ENCODE results near the gene APP.

The APP gene

DNA sequence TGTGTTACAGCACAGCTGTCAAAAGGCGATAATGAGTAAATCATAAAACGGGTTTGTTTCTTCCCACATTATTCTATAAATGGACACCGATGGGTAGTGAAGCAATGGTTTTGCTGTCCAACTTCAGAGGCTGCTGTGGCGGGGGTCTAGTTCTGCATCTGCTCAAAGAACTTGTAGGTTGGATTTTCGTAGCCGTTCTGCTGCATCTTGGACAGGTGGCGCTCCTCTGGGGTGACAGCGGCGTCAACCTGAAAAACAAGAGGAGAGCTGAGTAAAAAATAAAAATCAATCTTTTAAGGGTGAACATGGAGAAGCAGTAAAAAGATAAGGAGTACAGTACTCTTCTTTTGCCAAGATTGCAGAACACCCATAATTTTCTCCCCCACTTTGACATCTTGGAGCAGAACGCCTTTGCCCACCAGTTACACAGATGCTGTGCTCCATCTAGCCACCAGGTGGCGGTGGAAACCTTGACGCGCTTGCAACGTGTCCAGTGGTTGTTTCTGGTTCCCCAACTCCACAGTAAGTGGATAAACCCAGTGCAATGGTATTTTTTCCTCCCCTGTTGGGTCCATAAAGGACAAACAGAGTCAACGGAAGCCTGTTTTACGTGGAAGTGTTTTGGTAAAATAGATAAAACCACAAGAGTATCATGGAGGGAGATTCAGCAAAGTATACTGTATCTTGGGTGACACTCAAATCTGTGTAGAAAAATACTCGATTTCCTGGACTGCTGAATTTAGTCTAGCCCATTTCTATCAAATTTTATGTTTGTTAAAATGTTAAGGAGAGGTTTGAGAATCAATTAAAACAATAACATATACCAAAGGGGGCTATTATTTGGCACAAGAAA is 288.8 kb downstream of the APP start:
- DNase-seq (ENCODE audit: low read depth in 2 of 2) = peak; percentile 76 to 78
- TF ChIP-seq, protein P1, sequence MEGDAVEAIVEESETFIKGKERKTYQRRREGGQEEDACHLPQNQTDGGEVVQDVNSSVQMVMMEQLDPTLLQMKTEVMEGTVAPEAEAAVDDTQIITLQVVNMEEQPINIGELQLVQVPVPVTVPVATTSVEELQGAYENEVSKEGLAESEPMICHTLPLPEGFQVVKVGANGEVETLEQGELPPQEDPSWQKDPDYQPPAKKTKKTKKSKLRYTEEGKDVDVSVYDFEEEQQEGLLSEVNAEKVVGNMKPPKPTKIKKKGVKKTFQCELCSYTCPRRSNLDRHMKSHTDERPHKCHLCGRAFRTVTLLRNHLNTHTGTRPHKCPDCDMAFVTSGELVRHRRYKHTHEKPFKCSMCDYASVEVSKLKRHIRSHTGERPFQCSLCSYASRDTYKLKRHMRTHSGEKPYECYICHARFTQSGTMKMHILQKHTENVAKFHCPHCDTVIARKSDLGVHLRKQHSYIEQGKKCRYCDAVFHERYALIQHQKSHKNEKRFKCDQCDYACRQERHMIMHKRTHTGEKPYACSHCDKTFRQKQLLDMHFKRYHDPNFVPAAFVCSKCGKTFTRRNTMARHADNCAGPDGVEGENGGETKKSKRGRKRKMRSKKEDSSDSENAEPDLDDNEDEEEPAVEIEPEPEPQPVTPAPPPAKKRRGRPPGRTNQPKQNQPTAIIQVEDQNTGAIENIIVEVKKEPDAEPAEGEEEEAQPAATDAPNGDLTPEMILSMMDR (IDR thresholded peaks at IDR 0.05; ENCODE audit: low read depth, low read length) = peak; percentile 95
- no peak overlapping the region for H3K4me3 ChIP-seq (replicated peaks in 1 of 2; ENCODE audit: low read depth in 2 of 2, low read length in 2 of 2)

DNA sequence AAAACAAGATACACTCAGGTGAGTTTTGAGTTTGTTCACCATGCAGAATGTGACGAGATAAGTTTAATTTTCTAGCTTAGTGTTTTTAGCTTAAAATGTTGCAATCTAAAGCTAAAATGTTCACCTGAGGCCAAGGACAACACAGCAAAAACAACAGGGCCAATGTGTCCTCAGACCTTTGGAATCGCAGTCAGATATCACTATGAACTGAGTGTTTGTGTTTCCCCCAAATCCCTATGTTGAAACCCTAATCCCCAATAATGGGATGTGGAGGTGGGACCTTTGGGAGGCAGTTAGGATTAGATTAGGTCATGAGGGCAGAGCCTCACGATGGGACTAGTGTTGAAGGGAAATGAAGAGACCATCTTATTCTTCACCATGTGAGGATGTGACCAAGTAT is 291.4 kb downstream of the APP start:
- no peak for DNase-seq (ENCODE audit: low read depth in 2 of 2)
- H3K4me3 ChIP-seq (replicated peaks in 1 of 2; ENCODE audit: low read depth in 2 of 2, low read length in 2 of 2) = no peak overlapping the region
- TF ChIP-seq, protein P1 (IDR thresholded peaks at IDR 0.05; ENCODE audit: low read depth, low read length) = no peak

DNA sequence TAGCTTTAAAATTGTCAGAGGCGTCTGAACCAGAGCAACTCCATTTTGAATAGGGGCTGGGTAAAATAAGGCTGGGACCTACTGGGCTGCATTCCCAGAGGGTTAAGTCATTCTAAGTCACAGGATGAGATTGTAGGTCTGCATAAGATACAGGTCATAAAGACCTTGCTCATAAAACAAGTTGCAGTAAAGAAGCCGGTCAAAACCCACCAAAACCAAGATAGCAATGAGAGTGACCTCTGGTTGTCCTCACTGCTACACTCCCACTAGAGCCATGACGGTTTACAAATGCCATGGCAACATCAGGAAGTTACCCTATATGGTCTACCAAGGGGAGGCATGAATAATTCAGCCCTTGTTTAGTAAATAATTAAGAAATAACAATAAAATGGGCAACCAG is 292.2 kb downstream of the APP start:
- TF ChIP-seq, protein P1 (IDR thresholded peaks at IDR 0.05; ENCODE audit: low read depth, low read length) = no peak
- no peak overlapping the region for H3K4me3 ChIP-seq (replicated peaks in 1 of 2; ENCODE audit: low read depth in 2 of 2, low read length in 2 of 2)

DNA sequence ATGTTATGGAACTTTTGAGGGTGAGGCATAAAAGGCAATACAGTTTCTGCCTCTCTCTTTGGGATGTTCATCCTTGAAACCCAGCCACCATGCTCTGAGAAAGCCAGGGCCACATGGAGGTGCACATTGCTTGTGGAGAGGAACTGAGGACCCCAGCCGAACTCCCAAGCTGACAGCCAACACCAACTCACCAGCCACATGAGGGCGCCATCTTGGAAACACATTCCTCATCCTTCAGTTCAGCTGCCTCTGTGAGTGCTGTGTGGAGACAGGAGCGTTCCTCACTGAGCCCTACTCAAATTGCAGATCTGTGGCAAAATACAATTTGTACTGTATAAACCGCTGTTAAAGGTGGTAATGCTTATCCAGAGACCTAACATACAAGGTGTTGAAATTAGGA is 298.3 kb downstream of the APP start:
- TF ChIP-seq, protein P1 (IDR thresholded peaks at IDR 0.05; ENCODE audit: low read depth, low read length) = no peak
- no peak overlapping the region for H3K4me3 ChIP-seq (replicated peaks in 1 of 2; ENCODE audit: low read depth in 2 of 2, low read length in 2 of 2)
- DNase-seq (ENCODE audit: low read depth in 2 of 2) = no peak

More for the DNA sequence above, 292.2 kb downstream of the APP start:
- DNase-seq (ENCODE audit: low read depth in 2 of 2) = peak; percentile 7 to 25

DNA sequence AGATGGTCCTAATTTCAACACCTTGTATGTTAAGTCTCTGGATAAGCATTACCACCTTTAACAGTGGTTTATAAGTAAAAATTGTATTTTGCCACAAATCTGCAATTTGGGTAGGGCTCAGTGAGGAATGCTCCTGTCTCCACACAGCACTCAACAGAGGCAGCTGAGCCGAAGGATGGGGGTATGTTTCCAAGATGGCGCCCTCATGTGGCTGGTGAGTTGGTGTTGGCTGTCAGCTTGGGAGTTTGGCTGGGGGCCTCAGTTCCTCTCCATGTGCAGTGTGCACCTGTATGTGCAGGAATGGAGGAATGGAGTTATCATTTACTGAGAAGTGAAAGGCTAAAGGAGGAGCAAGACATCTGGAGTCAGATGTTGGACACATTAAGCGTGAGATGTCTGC is 299.0 kb downstream of the APP start:
- TF ChIP-seq, protein P1 (IDR thresholded peaks at IDR 0.05; ENCODE audit: low read depth, low read length) = peak; percentile 10
- no peak overlapping the region for H3K4me3 ChIP-seq (replicated peaks in 1 of 2; ENCODE audit: low read depth in 2 of 2, low read length in 2 of 2)
- DNase-seq (ENCODE audit: low read depth in 2 of 2) = no peak

DNA sequence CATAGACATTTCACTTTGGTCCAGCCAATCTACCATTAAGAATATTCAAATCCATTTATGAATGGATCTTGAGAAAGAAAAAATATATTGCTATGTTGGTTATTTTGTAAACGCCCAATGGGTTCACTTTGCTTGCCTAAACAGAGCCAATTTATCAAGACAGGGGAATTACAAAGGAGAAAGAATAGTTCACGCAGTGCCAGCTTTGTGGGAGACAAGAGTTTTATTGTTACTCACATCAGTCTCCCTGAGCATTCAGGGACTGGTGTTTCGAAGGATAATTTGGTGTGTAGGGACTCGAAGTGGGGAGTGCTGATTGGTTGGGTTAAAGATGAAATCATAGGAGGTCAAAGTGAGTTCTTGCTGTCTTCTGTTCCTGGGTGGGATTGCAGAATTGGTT is 300.5 kb downstream of the APP start:
- no peak overlapping the region for H3K4me3 ChIP-seq (replicated peaks in 1 of 2; ENCODE audit: low read depth in 2 of 2, low read length in 2 of 2)
- DNase-seq (ENCODE audit: low read depth in 2 of 2) = no peak
- TF ChIP-seq, protein P1 (IDR thresholded peaks at IDR 0.05; ENCODE audit: low read depth, low read length) = no peak

All from cardiac fibroblast (primary cell).